ENCODE data around the gene TXNIP. TPM values are rescaled to one million over a fixed set of nuclear protein-coding genes. Genes with fewer than 3 reads are reported as not detected.

Gene TXNIP
- total and polyA plus RNA-seq, 2 donors (not counting 1 experiment from before 2014, with no cell fraction given), result 542 to 1,651 TPM

DNA sequence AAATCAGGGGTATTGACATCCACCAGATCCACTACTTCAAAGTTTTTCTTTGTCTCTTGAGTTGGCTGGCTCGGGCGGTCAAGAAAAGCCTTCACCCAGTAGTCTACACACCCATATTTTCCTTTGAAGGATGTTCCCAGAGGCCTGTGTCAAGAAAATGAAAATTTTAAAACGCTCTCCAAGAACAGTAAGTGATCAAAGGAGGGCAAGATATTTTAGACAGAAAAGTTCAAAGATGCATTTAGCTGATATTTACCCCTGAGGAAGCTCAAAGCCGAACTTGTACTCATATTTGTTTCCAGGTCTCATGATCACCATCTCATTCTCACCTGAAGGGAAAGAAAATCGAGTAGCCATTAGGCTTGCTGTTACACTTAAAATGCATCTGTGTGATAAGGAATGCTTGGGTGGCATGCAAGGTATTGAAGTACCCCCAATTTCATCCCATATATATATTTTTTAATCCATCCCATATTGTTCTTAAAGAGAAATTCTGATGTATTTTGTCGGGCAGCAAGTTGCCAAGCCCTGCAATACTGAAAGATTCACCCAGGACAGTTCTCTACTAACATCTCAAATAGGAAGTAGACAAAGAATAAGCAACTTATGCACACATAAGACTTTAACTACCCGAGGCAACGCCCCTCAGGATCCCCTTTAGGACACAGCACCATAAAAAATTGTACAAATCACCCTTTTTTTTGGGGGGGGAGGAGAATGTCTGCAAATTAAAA lies 1.1 kb downstream of the TXNIP start:
- CTCF ChIA-PET, result interaction anchor here (1.8 to 14.8 kb wide), 3 partner anchors 14 to 37 kb away, joined by 5 to 207 read pairs (median 135); partner anchors contain the start of gene LIX1L
- 0% methylated on average over 1 of the region's 8 CpGs for WGBS (ENCODE audit: insufficient coverage)

More for the DNA sequence above, 1.1 kb downstream of the TXNIP start:
- intact Hi-C loops (cut with micrococcal nuclease), result loop anchor here (5.0 kb wide), 1 partner anchor 138 kb away; the partner anchor contains the start of gene PIAS3
- peaks cover 54 to 67% of the 10 kb centered on the region in 2 donors for H3K4me1 ChIP-seq (ENCODE audit: control insufficient read depth in 2 of 2, insufficient read depth in 2 of 2, low read length in 2 of 2)
- Mint-ChIP-seq H3K27ac (peak overlapping the region; percentile 100), H3K4me3 (peak overlapping the region; percentile 95), H3K9me3 (ENCODE audit: insufficient read depth) (no peaks in the 10 kb centered on the region), H3K4me1 (peaks cover 80% of the 10 kb centered on the region), H3K27me3 (no peaks in the 10 kb centered on the region)
- H3K9ac ChIP-seq (ENCODE audit: low read length), result peak overlapping the region; percentile 81
- H3K27me3 ChIP-seq (replicated peaks in 1 of 4; ENCODE audit: control extremely low read depth in 1 of 4, control insufficient read depth in 3 of 4, insufficient read depth in 4 of 4, low read length in 3 of 4), result no peaks in the 10 kb centered on the region
- peak; percentile 15 for DNase-seq
- no peak for TF ChIP-seq EZH2 (IDR thresholded peaks at IDR 0.05; ENCODE audit: borderline replicate concordance, insufficient read depth, low read depth, low read length, poor library complexity, severe bottlenecking)
- TF ChIP-seq, protein P1, sequence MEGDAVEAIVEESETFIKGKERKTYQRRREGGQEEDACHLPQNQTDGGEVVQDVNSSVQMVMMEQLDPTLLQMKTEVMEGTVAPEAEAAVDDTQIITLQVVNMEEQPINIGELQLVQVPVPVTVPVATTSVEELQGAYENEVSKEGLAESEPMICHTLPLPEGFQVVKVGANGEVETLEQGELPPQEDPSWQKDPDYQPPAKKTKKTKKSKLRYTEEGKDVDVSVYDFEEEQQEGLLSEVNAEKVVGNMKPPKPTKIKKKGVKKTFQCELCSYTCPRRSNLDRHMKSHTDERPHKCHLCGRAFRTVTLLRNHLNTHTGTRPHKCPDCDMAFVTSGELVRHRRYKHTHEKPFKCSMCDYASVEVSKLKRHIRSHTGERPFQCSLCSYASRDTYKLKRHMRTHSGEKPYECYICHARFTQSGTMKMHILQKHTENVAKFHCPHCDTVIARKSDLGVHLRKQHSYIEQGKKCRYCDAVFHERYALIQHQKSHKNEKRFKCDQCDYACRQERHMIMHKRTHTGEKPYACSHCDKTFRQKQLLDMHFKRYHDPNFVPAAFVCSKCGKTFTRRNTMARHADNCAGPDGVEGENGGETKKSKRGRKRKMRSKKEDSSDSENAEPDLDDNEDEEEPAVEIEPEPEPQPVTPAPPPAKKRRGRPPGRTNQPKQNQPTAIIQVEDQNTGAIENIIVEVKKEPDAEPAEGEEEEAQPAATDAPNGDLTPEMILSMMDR (IDR thresholded peaks at IDR 0.05), result no peak
- peak overlapping the region; percentile 81 to 100 (median 95) for H3K4me3 ChIP-seq (ENCODE audit: control extremely low read depth in 1 of 5, extremely low read depth in 1 of 5, insufficient read depth in 1 of 5, low read depth in 2 of 5, low read length in 4 of 5)
- no peak for ATAC-seq (ENCODE audit: low read depth)
- peak overlapping the region; percentile 80 for H3K4me2 ChIP-seq (replicated peaks; ENCODE audit: low read depth, low read length, poor library complexity, severe bottlenecking)
- POLR2A ChIA-PET, result interaction anchor here (0.7 to 12.1 kb wide), 4 partner anchors 9 to 16 kb away, joined by 3 to 131 read pairs (median 24); no protein-coding TSS in a partner anchor
- H4K20me1 ChIP-seq (ENCODE audit: control insufficient read depth, insufficient read depth, low read length, poor library complexity, severe bottlenecking), result peaks cover 39% of the 10 kb centered on the region
- H3K79me2 ChIP-seq (ENCODE audit: control insufficient read depth, insufficient read depth, low read length), result peaks cover 46% of the 10 kb centered on the region
- H2AFZ ChIP-seq (ENCODE audit: insufficient read depth, low read depth, low read length, poor library complexity, severe bottlenecking), result no peak overlapping the region
- no peaks in the 10 kb centered on the region for H3K9me3 ChIP-seq (ENCODE audit: control extremely low read depth in 1 of 3, control insufficient read depth in 2 of 3, insufficient read depth in 1 of 3, low read length in 2 of 3)
- H3K36me3 ChIP-seq (replicated peaks in 1 of 2; ENCODE audit: control extremely low read depth in 1 of 2, control insufficient read depth in 1 of 2, extremely low read depth in 1 of 2, insufficient read depth in 2 of 2, low read length in 1 of 2), result peaks cover 12 to 40% of the 10 kb centered on the region in 2 experiments
- peak overlapping the region; percentile 82 to 96 for H3K27ac ChIP-seq (ENCODE audit: low read length in 2 of 2)

Data from B cell (primary cell).